GM19043 (cell line): ENCODE data around the gene GATA2.

Source experiments
- ATAC-seq: cut with Tn5 transposase; IDR thresholded peaks from one replicate; pipeline ENCODE4 v1.9.1; 2021; ENCODE audit warnings: low read depth; ENCODE audit not compliant: unreplicated experiment

Gene GATA2

DNA sequence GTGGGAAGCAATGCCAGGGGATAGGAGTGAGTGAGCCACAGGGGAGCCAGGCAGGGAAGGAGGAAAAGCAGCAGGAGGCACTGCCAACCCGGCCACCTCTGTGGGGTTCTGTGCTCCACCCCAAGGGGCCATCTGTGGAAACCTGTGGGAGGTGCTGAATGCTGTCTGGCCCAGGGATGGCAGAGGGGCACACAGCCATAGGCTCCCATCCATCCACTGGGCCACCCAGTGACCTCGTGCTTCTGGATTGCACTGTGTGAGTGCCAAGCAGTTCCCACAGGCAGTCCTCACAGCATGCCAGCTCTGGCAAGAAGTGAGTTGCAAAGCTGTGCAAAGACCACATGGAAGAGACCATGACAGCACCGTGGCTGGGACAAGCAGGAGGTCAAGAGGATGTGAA is 53.8 kb downstream of the GATA2 start:
- no peak for ATAC-seq

DNA sequence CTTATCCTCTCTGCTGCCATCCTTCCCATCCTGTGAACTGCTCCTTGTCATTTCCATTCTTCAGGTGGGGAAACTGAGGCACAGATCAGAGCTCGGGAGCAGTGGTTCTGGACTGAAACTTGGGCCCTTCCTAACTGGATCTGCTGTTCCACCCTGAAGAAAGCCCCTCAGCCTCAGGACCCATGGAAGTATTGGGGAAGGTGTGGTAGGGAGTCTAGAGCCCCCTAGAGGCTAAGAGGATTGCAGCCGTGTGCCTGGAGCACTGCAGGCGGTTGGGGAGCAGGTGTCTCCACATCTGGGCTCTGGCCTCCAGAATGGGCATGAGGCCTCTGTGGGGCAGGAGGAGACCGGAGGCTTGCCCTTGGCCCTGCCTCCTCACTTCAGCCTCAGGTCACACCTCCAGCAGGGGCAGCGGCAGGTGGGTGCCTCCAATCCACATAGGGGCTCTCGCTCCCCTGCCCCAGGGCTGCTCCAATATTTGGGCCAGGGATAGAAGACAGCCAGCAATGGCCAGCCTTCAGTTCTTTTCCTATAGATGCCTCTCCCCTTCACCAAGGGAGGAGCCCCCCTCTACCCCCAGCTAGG is 54.4 kb downstream of the GATA2 start:
- no peak for ATAC-seq

DNA sequence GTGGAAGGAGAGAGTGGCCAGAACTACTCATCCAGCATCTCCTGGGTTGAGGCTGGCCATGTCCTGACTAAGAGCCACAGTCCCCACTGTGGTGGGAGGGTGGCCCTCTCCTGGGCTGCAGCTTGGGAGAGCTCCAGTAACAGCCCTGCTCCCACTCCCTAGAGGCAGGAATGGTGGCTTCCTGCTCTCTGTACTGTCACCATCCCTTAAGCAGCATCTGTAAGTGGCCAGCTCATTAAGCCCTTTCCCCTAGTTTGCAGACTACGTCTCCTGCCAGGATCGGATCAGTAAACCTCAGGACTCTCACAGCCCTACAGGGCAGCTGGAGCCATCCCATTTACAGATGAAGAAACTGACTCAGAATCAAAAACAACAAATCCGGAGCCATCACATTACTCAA is 56.8 kb downstream of the GATA2 start:
- no peak for ATAC-seq

DNA sequence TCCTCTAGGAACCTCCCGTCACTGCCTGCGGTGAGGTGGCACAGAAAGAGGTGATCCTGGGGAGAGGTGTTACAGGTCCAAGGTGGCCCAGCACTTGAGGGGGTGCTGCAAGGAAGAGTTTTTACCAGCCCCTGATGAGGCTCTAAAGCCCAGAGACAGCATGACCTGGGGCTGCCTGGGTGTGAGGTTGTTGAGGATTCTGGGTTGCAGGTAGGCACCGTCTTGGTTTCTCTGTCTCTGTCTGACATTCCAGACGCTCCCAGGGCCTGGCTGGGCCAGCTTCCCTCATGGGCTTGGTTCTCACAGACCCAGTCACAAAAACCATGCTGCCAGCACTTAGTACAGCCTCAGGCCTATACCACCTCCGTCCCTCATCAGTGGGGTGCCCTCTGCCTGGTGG is 57.4 kb downstream of the GATA2 start:
- ATAC-seq = no peak

DNA sequence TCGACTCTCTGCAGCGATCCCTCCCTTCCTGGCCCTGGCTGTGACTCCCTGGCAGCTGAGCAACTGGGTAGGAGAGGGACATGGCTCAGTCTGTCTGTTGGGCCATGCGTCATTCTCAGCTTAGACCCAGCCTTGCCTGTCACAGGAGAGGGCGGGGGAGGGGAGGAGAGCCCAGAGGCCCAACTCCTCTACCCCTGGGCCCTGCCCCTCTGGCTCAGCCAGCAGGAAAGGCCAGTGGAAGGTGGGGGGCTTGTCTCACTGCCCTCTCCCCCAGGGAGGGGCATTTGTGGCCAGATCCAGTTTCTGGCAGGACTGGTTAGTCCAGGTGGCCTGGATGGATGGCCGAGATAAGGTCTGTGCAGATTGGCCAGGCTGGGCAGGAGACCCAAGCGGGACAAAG is 57.9 kb downstream of the GATA2 start:
- ATAC-seq = no peak

DNA sequence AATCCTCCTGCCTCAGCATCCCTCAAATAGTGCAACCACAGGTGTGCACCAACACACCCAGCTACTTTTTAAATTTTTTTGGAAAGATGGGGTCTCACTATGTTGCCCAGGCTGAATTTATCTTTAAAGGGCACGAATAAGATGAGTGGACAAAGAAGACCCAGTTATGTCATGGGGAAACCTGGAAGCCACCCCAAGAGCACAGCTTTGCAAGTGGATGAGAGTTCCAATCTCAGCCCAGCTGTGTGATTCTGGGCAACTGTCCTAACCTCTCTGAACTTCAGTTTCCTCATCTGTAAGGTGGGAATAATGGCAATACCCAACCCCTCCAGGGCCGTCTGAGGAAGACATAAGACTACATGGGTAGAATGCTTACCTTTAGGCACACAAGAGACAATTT is 58.5 kb downstream of the GATA2 start:
- ATAC-seq = no peak

DNA sequence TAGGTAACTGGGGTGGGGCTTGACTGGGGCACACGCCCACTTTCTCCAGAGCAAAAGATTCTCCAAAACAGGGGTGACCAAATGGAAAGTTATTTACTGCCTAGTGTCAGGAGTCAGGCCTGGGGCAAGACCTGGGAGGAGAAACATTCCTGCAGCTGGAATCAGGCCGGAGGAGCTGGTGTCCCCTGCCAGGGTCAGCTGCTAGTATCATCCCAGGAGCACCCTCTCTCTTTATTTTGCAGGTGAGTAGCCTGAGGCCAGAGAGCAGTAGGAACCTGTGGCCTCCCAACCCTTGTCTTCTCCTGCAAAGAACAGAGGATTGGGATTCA is 59.2 kb downstream of the GATA2 start:
- no peak for ATAC-seq

DNA sequence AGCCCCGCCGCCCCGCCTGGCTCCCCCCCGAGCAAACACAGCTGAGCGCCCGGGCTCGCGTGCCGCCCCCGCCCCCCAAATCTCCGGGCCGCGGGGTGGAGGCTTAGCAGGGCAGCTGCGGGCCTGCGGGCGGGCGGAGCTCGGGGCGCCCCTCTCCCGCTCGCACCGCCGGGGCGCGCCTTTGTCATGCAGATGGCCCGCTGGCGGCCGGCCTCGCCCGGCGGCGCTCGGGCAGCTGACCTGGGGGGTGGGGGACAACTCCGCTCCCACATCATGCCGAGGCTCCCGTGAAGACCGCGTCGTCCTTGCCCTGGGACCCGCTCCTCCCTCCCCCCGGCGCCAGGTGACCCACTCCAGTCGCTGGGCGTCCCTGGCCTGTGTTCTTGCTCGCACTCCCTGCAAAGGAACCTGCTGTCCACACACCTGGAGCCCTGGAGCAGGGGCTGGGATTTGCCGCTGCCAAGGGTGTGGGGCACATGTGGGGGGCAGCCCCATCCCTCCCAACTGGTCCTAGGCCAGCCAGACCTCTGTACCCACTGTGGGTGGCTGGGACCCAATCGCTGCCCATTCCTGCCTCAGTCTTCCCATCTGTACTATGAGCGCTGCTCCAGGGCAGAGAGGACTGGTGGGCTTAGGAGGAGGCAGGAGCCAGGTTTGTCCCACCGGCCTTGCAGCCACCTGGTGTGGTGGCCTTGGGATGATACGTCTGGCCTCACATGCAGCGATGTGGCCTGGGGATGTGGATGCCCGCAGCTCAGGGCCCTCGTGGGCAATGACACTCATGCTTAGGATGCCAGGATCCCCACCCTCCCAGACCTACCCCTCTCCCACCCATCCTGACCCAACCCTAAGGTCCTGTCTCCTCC is 59.8 kb downstream of the GATA2 start:
- ATAC-seq = no peak

DNA sequence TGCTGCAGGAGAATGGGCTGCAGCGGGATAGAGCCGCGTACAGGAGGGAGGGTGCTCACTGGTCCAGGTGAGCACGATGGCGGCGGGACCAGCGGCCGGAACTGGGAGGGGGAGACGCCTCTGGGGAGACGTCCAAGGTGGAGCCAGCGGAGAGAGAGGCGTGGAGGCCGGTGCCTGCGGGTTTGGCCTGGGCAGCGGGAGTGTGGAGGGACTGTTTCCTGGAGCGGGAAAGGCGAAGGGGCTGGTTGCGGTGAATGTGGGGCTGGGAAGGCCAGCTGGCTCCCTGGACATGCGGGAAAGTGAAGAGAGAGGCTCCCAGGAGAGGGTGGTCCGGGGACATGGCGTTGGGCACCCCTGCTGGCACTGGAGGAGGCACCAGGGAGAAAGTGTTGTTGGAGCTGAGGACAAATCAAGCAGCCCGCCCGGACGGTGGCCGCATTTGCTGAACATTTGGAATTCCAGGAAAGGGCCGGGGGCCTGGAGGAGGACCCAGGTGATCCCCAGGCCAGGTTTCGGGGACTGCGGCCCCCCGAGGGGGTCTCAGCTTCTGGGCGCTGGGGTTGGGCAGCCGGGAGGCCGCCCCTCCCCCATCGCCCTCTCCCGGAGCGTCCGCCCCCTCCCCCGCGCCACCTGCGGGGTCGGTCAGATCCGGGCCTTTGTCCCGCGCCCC is 60.6 kb downstream of the GATA2 start:
- ATAC-seq = no peak

DNA sequence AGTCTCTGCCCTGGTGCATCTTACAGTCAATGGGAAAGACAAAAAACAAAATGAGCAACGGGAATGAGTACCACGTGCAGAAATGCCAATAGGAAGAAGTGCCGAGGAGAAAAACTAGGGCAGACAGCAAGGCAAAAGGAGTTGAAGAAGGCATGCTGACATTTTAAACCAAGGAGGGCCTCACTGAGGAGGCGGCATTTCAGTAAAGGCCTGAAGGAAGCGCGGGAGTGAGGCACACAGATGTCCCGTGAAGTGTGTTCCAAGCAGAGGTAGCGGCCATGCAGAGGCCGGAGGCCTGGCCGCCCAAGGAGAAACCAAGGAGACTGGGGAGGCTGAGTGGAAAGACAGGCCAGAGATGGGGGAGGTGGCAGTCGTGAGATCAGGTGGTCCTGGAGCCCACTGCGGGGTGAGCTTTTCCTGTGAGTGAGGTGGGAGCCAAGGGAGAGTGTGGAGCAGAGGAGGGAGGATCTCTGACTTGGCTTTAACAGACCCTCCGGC is 61.1 kb downstream of the GATA2 start:
- ATAC-seq = no peak

DNA sequence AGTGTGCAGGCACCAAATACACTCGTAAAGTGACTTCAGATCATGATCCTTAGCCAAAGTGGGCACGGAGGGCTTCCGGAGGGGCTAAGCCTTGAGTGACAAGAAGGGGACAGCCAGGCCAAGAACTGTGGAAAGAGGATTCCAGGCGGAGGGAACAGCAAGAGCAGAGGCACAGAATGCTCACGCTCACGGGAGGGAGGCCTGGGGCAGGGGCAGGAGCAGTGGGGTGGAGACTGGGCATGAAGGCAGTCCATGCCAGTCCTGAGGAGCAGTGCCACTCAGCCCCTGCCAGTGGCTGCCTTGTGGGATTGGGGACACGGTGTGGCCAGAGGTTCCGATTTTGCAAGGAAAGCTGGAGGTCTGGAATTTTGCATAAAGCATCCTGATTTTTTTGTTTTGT is 62.3 kb downstream of the GATA2 start:
- ATAC-seq = no peak

DNA sequence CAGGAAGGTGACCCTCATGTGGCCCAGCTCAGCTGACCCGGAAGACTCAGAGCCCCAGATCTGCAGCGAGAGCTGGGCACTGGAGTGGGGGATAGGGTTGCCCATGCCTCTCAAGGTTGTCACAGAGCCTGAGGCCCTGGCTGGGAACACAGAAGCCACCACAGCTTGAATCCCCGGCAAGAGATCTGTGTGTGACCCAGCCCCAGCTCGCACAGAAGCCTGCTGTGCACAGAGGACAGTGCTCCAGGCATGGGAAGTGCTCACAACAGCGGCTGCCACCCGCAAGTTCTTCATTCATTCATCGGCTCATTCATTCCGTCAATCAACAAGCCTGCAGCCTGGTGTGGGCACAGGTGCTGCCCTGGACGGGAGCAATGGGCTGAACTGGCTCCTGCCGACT is 62.7 kb downstream of the GATA2 start:
- ATAC-seq = no peak

DNA sequence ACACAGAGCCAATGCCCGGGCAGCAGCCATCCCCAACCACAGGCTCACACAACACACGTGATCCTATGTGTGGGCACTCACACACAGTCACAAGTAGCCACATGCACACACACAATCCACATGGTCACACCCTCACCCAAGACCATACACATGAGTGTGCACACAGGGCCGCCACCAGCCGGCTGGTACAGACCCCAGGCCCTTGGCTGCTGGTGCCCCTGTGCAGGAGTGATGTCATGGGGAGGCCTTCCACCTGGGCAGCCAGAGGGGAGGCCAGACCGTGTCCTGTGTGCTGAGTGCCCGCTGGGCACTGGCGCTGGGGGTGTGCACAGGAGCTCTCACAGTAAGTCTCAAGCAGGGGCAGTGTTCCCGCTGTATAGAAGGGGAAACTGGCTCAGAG is 63.2 kb downstream of the GATA2 start:
- no peak for ATAC-seq
